ENCODE data around the gene PCDHB4. TPM values are rescaled to one million over a fixed set of nuclear protein-coding genes. Genes with fewer than 3 reads are reported as not detected.
"Not testable (repeated sequence)": the region's sequence is repeated elsewhere in the genome, so short reads cannot be mapped to it uniquely, and the experiment has no call there.

The PCDHB4 gene
- total and polyA plus RNA-seq, 2 donors (not counting 3 experiments of a cell fraction or from before 2014, with no cell fraction given), result 0.10 TPM; not detected in 1

DNA sequence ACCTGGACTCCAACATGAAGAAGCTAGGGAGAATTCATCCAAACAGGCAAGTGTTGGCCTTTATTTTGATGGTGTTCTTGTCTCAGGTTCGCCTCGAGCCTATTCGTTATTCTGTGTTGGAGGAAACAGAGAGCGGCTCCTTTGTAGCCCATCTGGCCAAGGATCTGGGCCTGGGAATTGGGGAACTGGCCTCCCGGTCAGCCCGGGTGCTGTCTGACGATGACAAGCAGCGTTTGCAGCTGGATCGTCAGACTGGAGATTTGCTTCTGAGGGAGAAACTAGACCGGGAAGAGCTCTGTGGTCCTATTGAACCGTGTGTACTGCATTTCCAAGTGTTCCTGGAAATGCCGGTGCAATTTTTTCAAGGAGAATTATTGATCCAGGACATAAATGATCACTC lies 367 bp downstream of the PCDHB4 start:
- Histone ChIP-seq H3K9ac (replicated peaks; ENCODE audit: extremely low read depth, insufficient read depth, low read length) (no peak overlapping the region), H3K4me2 (ENCODE audit: insufficient read depth, low read length) (no peak overlapping the region), H3K9me3 (replicated peaks; ENCODE audit: control insufficient read depth, insufficient read depth, low read length) (no peaks in the 10 kb centered on the region), H4K20me1 (replicated peaks; ENCODE audit: control insufficient read depth, extremely low read depth, insufficient read depth, low read length) (no peaks in the 10 kb centered on the region), H3K27me3 (ENCODE audit: control insufficient read depth in 2 of 2, insufficient read depth in 2 of 2, low read length in 2 of 2) (no peaks in the 10 kb centered on the region), H3K9me1 (replicated peaks; ENCODE audit: control insufficient read depth, extremely low read depth, insufficient read depth, low read length) (no peaks in the 10 kb centered on the region), H3K4me1 (ENCODE audit: control insufficient read depth, extremely low read depth, insufficient read depth, low read length) (no peaks in the 10 kb centered on the region), H3K79me2 (ENCODE audit: control insufficient read depth, insufficient read depth, low read length) (no peaks in the 10 kb centered on the region), H3K27ac (ENCODE audit: insufficient read depth, low read depth, low read length) (no peak overlapping the region), H2AFZ (ENCODE audit: low read depth, low read length) (no peak overlapping the region), H3K36me3 (ENCODE audit: control insufficient read depth in 2 of 2, extremely low read depth in 1 of 2, insufficient read depth in 2 of 2, low read length in 2 of 2) (no peaks in the 10 kb centered on the region), H3K4me3 (replicated peaks in 1 of 3; ENCODE audit: insufficient read depth in 1 of 3, low read depth in 1 of 3, low read length in 3 of 3) (no peak overlapping the region)
- TF ChIP-seq MYC (IDR thresholded peaks at IDR 0.05; ENCODE audit: low read depth, low read length) (no peak), EZH2 (IDR thresholded peaks at IDR 0.05; ENCODE audit: borderline replicate concordance, low read depth, low read length, severe bottlenecking) (no peak), GATA2 (IDR thresholded peaks at IDR 0.05; ENCODE audit: insufficient read depth, insufficient read length, low read depth, low read length) (no peak), FOS (IDR thresholded peaks at IDR 0.05; ENCODE audit: borderline replicate concordance, insufficient read depth, low read length) (no peak), POLR2AphosphoS5 (IDR thresholded peaks at IDR 0.05; ENCODE audit: insufficient read depth, low read depth, low read length) (no peak), JUN (IDR thresholded peaks at IDR 0.05; ENCODE audit: borderline replicate concordance, insufficient read depth, insufficient read length, low read depth) (no peak), POLR2A (IDR thresholded peaks at IDR 0.05; ENCODE audit: low read depth, low read length) (no peak)
- TF ChIP-seq, protein P1, sequence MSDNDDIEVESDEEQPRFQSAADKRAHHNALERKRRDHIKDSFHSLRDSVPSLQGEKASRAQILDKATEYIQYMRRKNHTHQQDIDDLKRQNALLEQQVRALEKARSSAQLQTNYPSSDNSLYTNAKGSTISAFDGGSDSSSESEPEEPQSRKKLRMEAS (IDR thresholded peaks at IDR 0.05; ENCODE audit: insufficient read depth, insufficient read length), result no peak
- TF ChIP-seq, protein P2, sequence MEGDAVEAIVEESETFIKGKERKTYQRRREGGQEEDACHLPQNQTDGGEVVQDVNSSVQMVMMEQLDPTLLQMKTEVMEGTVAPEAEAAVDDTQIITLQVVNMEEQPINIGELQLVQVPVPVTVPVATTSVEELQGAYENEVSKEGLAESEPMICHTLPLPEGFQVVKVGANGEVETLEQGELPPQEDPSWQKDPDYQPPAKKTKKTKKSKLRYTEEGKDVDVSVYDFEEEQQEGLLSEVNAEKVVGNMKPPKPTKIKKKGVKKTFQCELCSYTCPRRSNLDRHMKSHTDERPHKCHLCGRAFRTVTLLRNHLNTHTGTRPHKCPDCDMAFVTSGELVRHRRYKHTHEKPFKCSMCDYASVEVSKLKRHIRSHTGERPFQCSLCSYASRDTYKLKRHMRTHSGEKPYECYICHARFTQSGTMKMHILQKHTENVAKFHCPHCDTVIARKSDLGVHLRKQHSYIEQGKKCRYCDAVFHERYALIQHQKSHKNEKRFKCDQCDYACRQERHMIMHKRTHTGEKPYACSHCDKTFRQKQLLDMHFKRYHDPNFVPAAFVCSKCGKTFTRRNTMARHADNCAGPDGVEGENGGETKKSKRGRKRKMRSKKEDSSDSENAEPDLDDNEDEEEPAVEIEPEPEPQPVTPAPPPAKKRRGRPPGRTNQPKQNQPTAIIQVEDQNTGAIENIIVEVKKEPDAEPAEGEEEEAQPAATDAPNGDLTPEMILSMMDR (IDR thresholded peaks at IDR 0.05; ENCODE audit: extremely low read depth in 1 of 2, insufficient read depth in 1 of 2, low read depth in 1 of 2, low read length in 2 of 2), result no peak
- ChIA-PET POLR2A (no interaction called here), CTCF (interaction anchor here (0.7 to 0.8 kb wide), 2 partner anchors 32 to 55 kb away, joined by 3 read pairs; partner anchors contain the start of gene PCDHB8)
- intact Hi-C loops (cut with micrococcal nuclease) (no loop called here), dilution Hi-C loops (cut with MboI; ENCODE audit: extremely low pct_ligation_motif_present, low sequenced_read_pairs) (no loop called here)
- DNase-seq (ENCODE audit: low read depth, low spot score) (no peak), FAIRE-seq (no peak)
- BruUV-seq (replicated peaks), result no TSS peak

DNA sequence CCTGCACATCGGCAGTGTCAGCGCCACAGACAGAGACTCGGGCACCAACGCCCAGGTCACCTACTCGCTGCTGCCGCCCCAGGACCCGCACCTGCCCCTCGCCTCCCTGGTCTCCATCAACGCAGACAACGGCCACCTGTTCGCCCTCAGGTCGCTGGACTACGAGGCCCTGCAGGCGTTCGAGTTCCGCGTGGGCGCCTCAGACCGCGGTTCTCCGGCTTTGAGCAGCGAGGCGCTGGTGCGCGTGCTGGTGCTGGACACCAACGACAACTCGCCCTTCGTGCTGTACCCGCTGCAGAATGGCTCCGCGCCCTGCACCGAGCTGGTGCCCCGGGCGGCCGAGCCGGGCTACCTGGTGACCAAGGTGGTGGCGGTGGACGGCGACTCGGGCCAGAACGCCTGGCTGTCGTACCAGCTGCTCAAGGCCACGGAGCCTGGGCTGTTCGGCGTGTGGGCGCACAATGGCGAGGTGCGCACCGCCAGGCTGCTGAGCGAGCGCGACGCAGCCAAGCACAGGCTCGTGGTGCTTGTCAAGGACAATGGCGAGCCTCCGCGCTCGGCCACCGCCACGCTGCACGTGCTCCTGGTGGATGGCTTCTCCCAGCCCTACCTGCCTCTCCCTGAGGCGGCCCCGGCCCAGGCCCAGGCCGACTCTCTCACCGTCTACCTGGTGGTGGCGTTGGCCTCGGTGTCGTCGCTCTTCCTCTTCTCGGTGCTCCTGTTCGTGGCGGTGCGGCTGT lies 1.9 kb downstream of the PCDHB4 start:
- DNase-seq (ENCODE audit: low read depth, low spot score); FAIRE-seq; intact Hi-C loops (cut with micrococcal nuclease); H3K79me2 ChIP-seq (ENCODE audit: control insufficient read depth, insufficient read depth, low read length); H3K4me3 ChIP-seq (replicated peaks in 1 of 3; ENCODE audit: insufficient read depth in 1 of 3, low read depth in 1 of 3, low read length in 3 of 3); BruUV-seq (replicated peaks); H3K36me3 ChIP-seq (ENCODE audit: control insufficient read depth in 2 of 2, extremely low read depth in 1 of 2, insufficient read depth in 2 of 2, low read length in 2 of 2); H4K20me1 ChIP-seq (replicated peaks; ENCODE audit: control insufficient read depth, extremely low read depth, insufficient read depth, low read length); H2AFZ ChIP-seq (ENCODE audit: low read depth, low read length); H3K4me1 ChIP-seq (ENCODE audit: control insufficient read depth, extremely low read depth, insufficient read depth, low read length); H3K4me2 ChIP-seq (ENCODE audit: insufficient read depth, low read length); dilution Hi-C loops (cut with MboI; ENCODE audit: extremely low pct_ligation_motif_present, low sequenced_read_pairs); POLR2A ChIA-PET; H3K27ac ChIP-seq (ENCODE audit: insufficient read depth, low read depth, low read length); CTCF ChIA-PET; H3K9me1 ChIP-seq (replicated peaks; ENCODE audit: control insufficient read depth, extremely low read depth, insufficient read depth, low read length); H3K9ac ChIP-seq (replicated peaks; ENCODE audit: extremely low read depth, insufficient read depth, low read length); H3K27me3 ChIP-seq (ENCODE audit: control insufficient read depth in 2 of 2, insufficient read depth in 2 of 2, low read length in 2 of 2); H3K9me3 ChIP-seq (replicated peaks; ENCODE audit: control insufficient read depth, insufficient read depth, low read length): not testable (repeated sequence)

All from endothelial cell of umbilical vein (primary cell).